Neural progenitor cell (in vitro differentiated cells): ENCODE results near the gene PFN1.

ENCODE experiments used
- CTCF ChIP-seq: fragments of 200-600 bp; sonication (generic); IDR thresholded peaks from 2 replicates; pipeline ENCODE4 v1.5.1; 2017; ENCODE audit warnings: antibody characterized with exemption, mild to moderate bottlenecking
- EZH2 ChIP-seq: fragments of 200-600 bp; sonication (generic); IDR thresholded peaks from 2 replicates; pipeline ENCODE4 v1.6.1; 2017; ENCODE audit warnings: antibody characterized with exemption, mild to moderate bottlenecking, moderate library complexity
- EZH2phosphoT487 ChIP-seq: fragments of 200-600 bp; sonication (generic); IDR thresholded peaks from 2 replicates; pipeline ENCODE4 v1.6.1; 2017; ENCODE audit warnings: antibody characterized with exemption

- TF ChIP-seq CTCF: peak; percentile 70
- peak; percentile 72 for TF ChIP-seq EZH2
- TF ChIP-seq EZH2phosphoT487: no peak
These were observed 38.8 kb upstream of the PFN1 start, which contains the start of gene CAMTA2 for GRCh38 chr17:4986951-4987766.
